NCI-H510A (cell line): ENCODE measurements around the gene ATP10D.
"Not testable (repeated sequence)": the region's sequence is repeated elsewhere in the genome, so short reads cannot be mapped to it uniquely, and the experiment has no call there.

Source experiments
- DNase-seq: peaks from one replicate; lab custom pipeline; 2025; lab: John Stamatoyannopoulos, UW

ATP10D gene

DNA sequence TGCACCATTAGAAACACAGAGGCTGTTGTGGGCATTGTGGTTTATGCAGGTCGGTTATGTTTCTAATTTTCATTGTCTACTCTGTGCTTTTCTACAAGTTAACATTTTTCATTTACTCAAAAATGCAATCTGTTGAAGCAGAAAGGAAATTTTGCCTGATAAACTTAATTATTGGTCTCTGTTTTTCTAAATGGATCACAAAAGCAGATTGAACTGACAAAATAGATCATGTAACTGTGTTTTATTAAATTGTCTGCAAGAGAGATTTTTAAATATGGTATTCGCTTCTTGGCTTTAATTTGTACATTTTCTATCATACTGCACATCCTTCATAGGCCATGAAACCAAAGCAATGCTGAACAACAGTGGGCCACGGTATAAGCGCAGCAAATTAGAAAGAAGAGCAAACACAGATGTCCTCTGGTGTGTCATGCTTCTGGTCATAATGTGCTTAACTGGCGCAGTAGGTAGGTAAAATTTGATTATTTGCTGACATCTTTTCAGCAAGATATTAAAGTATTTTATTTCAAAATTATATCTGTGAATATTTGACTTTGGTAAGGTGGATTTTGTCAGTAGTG lies 50.6 kb downstream of the ATP10D start:
- no peak for DNase-seq

DNA sequence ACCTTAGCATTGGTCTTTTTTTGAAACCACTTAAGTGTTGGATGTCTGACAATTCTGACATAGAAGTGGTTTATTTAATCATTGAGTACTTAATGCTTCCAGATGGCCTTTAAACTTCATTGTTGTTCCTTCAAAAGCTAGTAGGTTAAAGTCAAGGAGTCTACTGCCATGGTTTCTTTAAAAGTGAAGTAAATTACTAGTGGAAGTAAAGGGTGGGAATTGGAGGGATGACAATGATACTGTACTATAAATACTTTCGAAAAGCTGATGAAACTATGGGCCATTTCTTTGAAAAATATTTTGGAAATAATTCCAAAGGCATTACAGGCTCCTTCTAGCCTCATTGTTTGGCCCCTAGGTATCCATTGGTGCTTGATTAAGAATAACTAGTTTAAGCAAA lies 51.9 kb downstream of the ATP10D start:
- no peak for DNase-seq

DNA sequence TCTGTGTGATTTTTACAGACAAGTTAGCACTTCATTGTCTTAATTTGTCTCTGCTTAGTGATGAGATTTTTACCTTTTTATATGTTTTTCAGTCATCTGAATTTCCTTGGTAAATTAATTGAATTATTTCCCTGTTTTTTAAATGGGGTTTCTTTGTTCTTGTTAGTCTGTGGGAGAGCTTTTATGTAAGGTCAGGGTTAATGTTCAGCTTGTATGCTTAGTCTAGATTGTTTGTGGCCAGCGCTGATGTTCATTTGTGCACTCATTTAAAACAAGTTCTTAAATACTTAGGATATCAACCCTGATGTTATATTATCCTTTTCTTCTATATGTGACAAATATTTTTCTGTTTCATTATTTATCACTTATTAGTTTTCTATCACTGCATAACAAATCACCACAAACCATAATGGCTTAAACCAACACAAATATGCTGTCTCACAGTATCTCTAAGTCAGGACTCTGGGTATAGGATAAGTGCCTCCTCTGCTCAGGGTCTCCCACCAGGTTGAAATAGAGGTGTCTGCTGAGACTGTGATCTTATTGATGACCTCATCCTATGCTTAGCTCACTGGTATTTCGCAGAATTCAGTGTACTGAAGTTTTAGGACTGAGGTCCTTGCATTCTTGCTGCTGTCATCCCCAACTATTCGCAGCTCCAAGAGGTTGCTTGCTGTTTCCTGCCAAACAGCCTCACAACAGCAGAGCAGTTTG lies 53.2 kb downstream of the ATP10D start:
- no peak for DNase-seq

DNA sequence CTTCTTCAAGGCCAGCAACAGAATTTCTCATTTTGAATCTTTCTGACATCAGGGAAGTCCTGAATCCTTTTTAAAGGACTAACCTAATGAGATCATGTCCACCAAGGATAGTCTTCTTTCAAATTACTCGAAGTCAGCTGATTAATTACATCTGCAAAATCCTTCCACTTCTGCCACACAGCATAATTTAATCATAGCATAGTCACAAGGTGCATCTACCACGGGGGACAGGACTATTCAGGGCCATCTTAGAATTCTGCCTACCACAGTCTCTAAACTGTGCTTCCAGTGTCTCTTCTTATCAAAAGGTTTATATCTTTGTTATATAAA lies 53.7 kb downstream of the ATP10D start:
- DNase-seq = no peak

DNA sequence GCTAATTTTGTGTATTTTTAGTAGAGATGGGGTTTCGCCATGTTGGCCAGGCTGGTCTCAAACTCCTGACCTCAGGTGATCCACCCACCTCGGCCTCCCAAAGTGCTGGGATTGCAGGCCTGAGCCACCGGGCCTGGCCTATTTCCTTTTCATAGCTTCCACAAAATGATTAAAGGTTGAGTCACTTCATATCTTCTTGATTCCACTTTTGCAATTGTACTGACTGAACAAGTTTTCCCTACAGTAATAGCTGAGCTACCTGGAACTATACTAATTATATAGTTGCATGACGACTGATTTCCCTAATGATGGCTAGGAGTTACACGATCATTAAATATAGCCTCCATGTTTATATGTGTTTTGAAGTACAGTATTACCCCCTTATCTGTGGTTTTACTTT lies 57.6 kb downstream of the ATP10D start:
- not testable (repeated sequence) for DNase-seq

DNA sequence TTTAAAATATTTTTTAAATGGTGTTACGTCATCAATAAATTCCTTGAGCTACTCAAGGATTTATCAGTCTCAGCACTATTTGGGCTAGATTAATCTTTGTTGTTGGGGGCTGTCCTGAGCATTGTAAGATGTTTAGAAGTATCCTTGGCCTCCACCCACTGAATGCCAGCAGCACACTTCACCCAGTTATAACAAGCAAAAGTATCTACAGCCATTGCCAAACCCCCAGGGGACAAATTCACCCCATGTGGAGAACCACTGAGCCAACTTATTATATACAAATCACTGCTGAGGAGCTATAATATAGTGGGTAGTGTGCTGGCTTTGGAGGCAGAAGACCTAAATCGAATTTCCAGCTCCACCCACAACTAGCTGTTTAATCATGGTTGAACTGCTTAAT lies 58.3 kb downstream of the ATP10D start:
- no peak for DNase-seq

DNA sequence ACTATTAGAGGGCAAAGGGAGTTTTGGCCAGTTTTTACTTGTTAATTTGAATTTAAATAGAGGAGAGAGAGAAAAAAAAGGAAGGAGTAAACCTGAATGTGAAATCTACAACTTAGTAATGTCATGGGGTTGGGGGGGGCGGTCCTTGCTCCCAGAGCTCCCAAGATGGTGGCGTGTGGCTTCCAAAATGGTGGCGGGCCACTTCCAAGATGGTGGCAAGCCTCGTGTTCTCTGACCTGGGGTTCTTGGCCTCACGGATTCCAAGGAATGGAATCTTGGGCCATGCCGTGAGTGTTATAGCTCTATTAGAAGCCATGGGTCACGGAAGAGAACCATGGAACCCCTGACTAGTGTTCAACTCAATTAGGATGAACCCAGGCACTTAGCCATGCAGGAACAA lies 65.3 kb downstream of the ATP10D start:
- DNase-seq = not testable (repeated sequence)

DNA sequence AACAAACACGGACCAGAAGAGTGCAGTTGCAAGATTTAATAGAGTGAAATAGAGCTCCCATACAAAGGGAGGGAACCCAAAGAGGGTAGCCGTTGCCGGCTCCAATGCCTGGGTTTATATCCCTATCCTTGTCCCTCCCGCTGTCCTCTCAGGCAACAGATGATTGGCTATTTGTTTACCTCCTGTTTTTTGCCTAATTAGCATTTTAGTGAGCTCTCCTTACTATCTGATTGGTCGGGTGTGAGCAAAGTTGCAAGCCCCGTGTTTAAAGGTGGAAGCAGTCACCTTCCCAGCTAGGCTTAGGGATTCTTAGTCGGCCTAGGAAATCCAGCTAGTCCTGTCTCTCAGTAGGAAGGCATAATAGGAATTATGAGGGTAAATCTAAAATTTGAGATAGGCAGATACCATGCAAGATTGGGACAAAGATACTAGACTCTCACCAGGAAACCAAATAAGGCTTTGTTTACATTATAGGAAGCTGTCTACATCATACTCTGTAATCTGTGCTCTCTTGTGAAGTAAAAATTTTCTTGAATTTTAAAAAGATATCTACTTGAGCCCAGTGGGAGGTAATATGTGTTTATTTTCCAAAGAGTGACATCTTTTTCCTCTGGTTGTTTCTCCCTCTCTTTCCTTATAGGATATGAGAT lies 65.9 kb downstream of the ATP10D start:
- no peak for DNase-seq

DNA sequence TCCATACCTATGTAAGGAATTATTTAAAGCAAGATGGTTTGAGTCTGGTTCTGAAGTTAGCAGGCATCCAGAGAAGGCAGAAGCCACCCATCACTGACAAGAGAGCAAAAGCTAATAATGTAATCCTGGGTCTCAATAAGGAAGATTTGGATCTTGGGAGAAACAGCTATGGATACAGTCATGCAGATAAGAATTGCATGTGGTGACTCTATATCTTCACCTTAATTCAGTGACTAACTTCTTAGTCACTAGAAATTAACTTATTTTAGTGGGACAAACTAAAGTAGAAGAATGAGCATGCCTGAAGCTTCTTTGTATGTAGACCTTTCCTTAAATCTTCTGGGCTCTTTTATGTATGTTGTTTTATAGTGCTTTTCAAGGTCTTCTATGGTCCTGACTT lies 66.6 kb downstream of the ATP10D start:
- DNase-seq = no peak

DNA sequence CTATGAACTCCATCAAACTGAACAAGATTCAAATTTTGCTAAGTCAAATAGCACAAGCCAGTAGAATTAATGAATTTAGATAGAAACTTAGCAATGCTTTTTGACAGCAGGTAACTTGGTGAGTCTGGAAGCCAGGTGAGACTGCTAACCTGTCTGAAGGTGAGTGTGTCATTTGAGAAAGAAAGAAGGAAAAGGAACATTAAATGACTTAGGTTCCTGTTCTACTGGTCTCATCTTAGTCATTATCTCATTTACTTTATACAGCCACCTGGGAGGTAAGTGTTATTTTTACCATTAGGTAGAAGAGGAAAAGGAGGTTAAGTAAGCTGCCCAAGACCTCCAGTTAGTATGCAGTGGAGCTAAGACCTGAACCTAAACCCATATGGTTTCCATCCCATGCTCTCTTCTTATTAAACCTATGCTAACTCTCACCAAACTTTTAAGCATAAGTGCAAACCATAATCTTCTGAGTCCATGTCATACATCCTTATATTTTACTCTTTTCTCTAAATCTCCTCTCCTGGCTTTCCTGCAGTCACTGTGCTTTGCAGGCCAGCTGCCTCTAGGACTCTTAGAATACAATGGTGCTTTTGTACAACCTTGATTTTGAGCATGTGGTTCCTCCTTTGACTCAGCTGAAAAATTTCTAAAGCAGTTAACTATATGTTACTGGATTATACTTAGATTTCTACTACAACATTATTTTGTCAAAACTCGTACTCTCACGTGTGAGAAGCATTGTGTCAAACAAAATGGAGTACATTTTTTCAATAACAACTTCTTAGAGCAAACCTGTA lies 68.5 kb downstream of the ATP10D start:
- no peak for DNase-seq

DNA sequence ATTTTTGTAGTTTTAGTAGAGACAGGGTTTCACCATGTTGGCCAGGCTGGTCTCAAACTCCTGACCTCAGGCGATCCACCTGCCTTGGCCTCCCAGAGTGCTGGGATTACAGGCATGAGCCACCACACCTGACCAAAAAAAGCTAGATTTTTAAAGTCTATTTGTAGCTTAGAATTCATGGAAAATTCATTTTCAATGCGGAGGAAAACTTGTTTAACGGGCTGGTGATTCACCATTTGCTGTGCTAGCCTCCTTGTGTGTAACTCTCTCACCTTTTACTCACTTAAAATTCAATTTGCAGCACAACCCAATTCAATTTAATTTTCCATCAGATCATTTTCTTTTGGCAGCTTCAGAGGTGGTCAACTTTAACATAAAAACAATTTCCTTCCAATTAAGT lies 70.8 kb downstream of the ATP10D start:
- DNase-seq = not testable (repeated sequence)

DNA sequence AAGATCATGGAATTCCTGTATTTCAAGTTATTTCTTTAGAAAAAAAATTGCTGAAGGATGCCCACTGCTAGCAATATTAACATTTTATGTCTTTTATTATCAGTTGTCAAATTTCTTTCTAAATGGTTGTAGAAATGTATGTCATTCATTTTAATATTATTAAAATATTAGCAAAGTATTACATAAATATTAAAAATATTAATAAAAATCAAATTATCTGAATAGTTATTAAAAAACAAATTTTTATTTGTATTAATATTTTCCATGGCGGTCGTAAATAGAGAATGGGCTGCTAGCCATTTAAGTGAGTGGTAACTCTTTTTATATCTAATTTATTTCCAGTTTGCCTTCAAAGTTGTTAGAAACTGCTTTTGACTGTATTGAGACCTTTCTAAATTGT lies 72.2 kb downstream of the ATP10D start:
- DNase-seq = no peak

DNA sequence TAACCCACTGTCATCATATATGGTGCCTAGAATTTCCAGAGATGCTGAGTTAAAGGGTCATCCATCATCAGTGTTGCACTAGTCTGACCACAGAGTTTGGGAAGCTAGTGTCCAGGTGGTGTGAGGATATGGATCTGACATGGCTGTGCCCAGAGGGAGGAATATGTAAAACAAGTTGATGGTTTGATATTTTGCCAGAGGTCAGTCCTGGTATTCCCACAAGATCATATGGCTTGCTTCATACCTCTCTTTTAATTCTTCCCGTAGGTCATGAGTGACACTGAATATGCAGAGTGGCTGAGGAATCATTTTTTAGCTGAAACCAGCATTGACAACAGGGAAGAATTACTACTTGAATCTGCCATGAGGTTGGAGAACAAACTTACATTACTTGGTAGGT lies 75.6 kb downstream of the ATP10D start:
- DNase-seq = no peak

DNA sequence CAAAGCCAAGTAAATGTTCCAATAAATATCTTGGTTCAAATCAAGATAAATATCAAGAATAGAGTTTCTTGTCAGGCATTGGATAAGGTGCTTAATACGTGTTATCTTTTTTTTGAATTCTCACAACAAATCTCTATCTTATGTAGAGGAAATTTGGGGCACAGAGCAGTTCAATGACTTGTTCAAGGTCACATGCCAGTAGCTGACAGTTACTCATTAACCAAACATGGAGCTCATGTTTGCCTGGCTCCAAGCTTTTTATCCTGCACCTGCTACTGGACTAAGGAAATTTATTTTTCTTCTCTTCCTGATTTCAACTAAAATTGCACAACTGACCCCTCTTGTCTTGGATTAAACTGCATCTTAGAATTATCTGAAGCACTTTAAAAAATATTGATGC lies 76.3 kb downstream of the ATP10D start:
- no peak for DNase-seq

DNA sequence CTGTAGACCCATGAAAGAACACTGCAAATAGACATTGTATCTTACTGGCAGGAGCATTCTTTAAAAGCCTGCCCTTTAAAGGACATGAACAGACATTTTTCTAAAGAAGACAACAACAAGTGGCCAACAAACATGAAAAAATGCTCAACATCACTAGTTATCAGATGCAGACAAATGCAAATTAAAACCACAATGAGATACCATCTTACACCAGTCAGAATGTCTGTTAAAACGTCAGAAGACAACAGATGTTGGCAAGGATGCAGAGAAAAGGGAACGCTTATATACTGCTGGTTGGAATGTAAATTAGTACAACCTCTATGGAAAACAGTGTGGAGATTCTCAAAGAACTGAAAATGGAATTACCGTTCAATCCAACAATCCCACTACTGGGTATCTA lies 77.2 kb downstream of the ATP10D start:
- DNase-seq = no peak

DNA sequence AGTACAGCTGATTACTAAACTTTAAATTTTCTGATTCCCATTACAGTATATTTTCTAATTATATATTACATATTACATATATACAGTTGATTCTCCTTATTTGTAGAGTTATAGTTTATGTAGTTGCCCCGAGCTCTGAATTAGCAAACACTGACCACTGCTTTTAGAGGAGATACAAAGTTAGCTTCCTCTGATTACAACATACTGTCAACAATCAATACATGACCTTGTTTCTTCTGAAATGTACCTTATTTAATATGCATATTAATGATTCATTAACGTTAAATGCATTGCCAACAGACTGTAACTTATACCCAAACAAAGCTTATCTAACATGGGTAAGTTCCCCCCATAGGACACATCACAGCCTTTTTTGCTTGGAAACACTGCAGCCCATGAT lies 81.5 kb downstream of the ATP10D start:
- DNase-seq = no peak

DNA sequence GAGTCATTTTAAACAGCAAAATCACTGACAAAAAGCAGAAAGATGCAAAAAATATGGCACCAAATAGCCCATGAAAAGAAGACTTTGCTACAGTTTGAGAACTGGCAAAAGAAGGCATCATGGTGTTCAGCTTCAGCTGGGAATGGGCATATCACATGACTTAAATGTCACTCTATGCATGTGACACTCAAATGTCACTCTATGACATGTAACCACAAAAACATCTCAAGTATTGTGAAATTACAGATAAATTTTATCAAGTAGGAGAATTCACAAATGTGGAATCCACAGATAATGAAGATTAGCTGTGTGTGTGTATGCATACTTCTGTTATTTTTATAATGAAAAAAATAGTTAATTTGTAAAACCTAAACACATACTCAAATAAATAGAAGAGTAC lies 81.9 kb downstream of the ATP10D start:
- no peak for DNase-seq

DNA sequence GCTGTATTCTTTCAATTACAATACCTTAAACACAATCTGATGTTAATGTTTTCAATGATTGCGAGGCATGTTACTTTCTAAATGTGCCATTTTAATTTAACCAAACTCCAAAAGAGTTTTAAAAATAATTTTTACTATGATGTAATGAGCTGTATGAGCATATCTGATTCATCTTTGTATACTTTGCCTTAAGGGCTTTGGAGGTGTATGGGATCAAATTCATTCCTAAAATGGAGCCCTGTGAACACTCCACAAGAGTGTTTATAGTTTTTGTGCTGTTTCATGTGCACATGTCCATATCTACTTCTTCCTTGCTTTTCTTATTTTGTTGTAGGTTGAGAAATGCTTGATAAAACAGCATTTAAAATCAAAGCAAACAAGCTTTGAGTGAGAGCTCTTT lies 82.4 kb downstream of the ATP10D start:
- DNase-seq = no peak

DNA sequence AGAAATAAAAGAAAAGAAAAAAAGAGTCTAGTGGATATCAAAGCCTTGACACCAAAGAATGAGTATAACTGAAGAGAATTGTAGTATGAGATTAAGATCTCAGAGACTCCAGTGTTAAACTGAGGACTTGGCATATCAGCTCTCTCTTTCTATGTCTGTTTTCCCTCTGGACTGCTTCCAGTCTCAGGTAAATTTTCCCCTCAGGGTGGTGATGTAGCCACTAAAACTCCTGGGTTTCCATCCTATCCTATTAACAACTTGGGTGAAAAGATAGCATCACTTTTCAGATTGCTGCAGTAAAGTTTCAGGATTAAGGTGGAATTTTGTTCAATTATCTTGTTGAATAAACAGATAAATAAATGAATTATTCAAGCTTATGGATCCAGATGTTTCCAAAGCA lies 85.7 kb downstream of the ATP10D start:
- no peak for DNase-seq

DNA sequence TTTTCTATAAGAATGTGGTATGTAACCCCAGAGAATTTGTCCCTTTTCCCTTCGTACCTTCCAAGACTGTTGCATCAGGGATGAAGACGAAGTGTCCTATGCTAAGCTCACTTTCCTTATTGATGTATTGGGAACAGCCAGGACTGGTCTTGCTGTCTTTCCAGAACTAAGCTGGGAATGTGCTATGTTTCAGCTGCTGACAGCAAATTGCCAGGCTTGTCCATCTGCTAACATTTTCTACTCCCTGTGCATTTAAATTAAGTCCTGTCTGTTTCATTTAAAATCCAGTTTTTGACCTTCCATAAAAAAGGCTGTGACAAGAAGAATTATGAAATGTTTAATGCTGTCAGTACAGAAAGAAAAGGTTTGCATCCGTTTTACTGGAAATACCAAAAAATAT lies 87.9 kb downstream of the ATP10D start:
- DNase-seq = no peak

DNA sequence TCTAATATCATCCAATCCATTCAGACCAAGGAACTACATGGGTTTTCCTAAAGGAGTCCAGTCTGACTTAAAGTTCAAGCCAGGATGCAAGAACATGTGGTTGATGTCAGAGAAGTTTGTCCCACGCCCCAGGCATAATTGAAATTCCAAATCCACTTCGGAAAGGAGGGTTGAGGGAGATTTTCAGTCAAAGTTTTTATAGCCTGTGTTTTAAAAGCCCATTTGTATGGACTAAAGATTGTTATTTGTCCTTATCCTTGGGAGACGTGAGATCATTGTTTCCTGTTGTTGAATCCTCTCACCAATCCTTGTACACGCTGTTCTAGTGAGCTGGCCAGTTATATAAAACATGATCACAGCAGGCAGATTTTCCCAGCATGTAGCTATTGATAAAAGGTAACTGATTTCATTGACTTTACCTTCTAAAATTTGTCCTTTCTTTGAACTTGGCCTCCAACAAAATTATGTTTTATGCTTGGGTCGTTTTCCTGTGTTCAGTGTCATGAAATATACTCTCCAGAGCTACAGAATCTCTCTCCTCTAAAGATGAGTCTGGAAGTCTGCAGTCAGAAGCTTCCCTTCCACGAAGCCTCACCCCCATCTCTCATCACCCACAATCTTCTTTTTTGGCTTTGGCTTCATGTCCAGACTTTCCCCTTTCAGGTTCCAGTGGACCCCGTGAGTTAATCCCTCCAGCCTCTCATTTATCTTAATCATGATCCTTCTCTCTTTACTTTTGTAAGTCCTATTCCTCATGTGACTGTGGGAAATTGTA lies 92.9 kb downstream of the ATP10D start:
- DNase-seq = no peak

DNA sequence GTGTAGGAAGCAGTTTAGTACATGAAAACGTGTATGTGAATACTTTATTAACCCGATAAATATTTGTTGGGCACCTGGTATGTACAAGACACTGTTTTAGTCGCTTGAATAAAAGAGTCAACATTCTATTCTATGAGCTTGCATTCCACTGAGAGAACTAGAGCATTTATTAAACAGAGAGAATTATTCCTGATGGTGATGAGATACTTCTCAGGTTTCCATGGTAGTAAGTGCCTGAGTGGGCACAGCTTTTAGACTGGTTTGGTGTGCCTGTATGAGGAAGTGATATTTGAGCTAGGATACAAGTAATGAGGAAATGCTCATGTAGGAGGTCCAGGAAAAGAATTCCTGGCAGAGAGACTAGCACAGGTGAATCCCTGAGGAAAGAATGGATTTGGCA lies 94.2 kb downstream of the ATP10D start:
- no peak for DNase-seq
